Activated naive CD8-positive, alpha-beta T cell treated with anti-CD3 and anti-CD28 coated beads, Interleukin-2, amount 50 U/mL, for 24 hours (primary cell): ENCODE results near the gene SELENOI.
"Not testable (repeated sequence)": the region's sequence is repeated elsewhere in the genome, so short reads cannot be mapped to it uniquely, and the experiment has no call there.

ENCODE experiments used
- ATAC-seq: fragments of 150-1000 bp; cut with Tn5 transposase; one replicate; pipeline ENCODE4 v1.10.0; 2021
- DNase-seq: peaks from one replicate; pipeline ENCODE4 v3.0.0; 2021
- H3K27ac Mint-ChIP-seq: one replicate; pipeline ENCODE4 v1.8.0; 2021; ENCODE audit warnings: mild to moderate bottlenecking, mixed read lengths
- H3K27me3 Mint-ChIP-seq: one replicate; pipeline ENCODE4 v1.8.0; 2021; ENCODE audit warnings: mixed read lengths
- H3K36me3 Mint-ChIP-seq: one replicate; pipeline ENCODE4 v1.8.0; 2021; ENCODE audit warnings: low read depth, mixed read lengths
- H3K4me1 Mint-ChIP-seq: one replicate; pipeline ENCODE4 v1.8.0; 2021; ENCODE audit warnings: mixed read lengths
- H3K4me3 Mint-ChIP-seq: one replicate; pipeline ENCODE4 v1.8.0; 2021; ENCODE audit warnings: mild to moderate bottlenecking, moderate library complexity, mixed read lengths
- H3K9me3 Mint-ChIP-seq: one replicate; pipeline ENCODE4 v1.8.0; 2021; ENCODE audit warnings: mixed read lengths

Gene SELENOI

GRCh38 chr2:26316845-26317244 lies 29.1 kb upstream of the SELENOI start:
- no peaks in the 10 kb centered on the region for H3K27me3 Mint-ChIP-seq
- DNase-seq (no peak), ATAC-seq (no peak)
- H3K9me3 Mint-ChIP-seq = no peaks in the 10 kb centered on the region
- no peak overlapping the region for H3K4me3 Mint-ChIP-seq
- H3K36me3 Mint-ChIP-seq = no peaks in the 10 kb centered on the region
- no peaks in the 10 kb centered on the region for H3K4me1 Mint-ChIP-seq
- no peak overlapping the region for H3K27ac Mint-ChIP-seq

- H3K4me3 Mint-ChIP-seq = no peak overlapping the region
- ATAC-seq = no peak
- no peaks in the 10 kb centered on the region for H3K36me3 Mint-ChIP-seq
- no peaks in the 10 kb centered on the region for H3K4me1 Mint-ChIP-seq
- DNase-seq = no peak
- no peaks in the 10 kb centered on the region for H3K27me3 Mint-ChIP-seq
- H3K27ac Mint-ChIP-seq = no peak overlapping the region
- H3K9me3 Mint-ChIP-seq = no peaks in the 10 kb centered on the region
Measured at GRCh38 chr2:26317377-26318105, 28.4 kb upstream of the SELENOI start.

- no peaks in the 10 kb centered on the region for H3K9me3 Mint-ChIP-seq
- no peaks in the 10 kb centered on the region for H3K4me1 Mint-ChIP-seq
- H3K27me3 Mint-ChIP-seq = no peaks in the 10 kb centered on the region
- H3K36me3 Mint-ChIP-seq = no peaks in the 10 kb centered on the region
- H3K4me3 Mint-ChIP-seq = no peak overlapping the region
- H3K27ac Mint-ChIP-seq = no peak overlapping the region
- DNase-seq (no peak), ATAC-seq (no peak)
Measured at GRCh38 chr2:26318950-26319349, 27.0 kb upstream of the SELENOI start.

- not testable (repeated sequence) for H3K36me3 Mint-ChIP-seq, H3K27ac Mint-ChIP-seq, H3K4me3 Mint-ChIP-seq, ATAC-seq, H3K27me3 Mint-ChIP-seq, H3K9me3 Mint-ChIP-seq, DNase-seq
- H3K4me1 Mint-ChIP-seq = peaks cover 11% of the 10 kb centered on the region
Measured at GRCh38 chr2:26324479-26324878, 21.5 kb upstream of the SELENOI start.

GRCh38 chr2:26324903-26325302 lies 21.0 kb upstream of the SELENOI start:
- H3K36me3 Mint-ChIP-seq = no peaks in the 10 kb centered on the region
- H3K27ac Mint-ChIP-seq = no peak overlapping the region
- no peaks in the 10 kb centered on the region for H3K27me3 Mint-ChIP-seq
- DNase-seq = no peak
- H3K4me3 Mint-ChIP-seq = no peak overlapping the region
- H3K9me3 Mint-ChIP-seq = no peaks in the 10 kb centered on the region
- peaks cover 14% of the 10 kb centered on the region for H3K4me1 Mint-ChIP-seq
- no peak for ATAC-seq

- Mint-ChIP-seq H3K36me3 (no peaks in the 10 kb centered on the region), H3K27ac (no peak overlapping the region), H3K4me3 (no peak overlapping the region), H3K4me1 (peaks cover 20% of the 10 kb centered on the region), H3K9me3 (no peaks in the 10 kb centered on the region), H3K27me3 (no peaks in the 10 kb centered on the region)
- ATAC-seq = no peak
- no peak for DNase-seq
Measured at GRCh38 chr2:26325851-26326250, 20.1 kb upstream of the SELENOI start.

GRCh38 chr2:26326514-26326913 lies 19.4 kb upstream of the SELENOI start:
- DNase-seq = no peak
- ATAC-seq = no peak
- no peaks in the 10 kb centered on the region for H3K36me3 Mint-ChIP-seq
- H3K27me3 Mint-ChIP-seq = no peaks in the 10 kb centered on the region
- H3K9me3 Mint-ChIP-seq = no peaks in the 10 kb centered on the region
- no peak overlapping the region for H3K4me3 Mint-ChIP-seq
- H3K4me1 Mint-ChIP-seq = peaks cover 20% of the 10 kb centered on the region
- H3K27ac Mint-ChIP-seq = no peak overlapping the region

GRCh38 chr2:26327291-26328272 lies 18.4 kb upstream of the SELENOI start:
- H3K36me3 Mint-ChIP-seq = no peaks in the 10 kb centered on the region
- DNase-seq = no peak

GRCh38 chr2:26329083-26329482 lies 16.9 kb upstream of the SELENOI start:
- H3K27me3 Mint-ChIP-seq, H3K9me3 Mint-ChIP-seq, H3K27ac Mint-ChIP-seq: not testable (repeated sequence)

More at GRCh38 chr2:26327291-26328272, 18.4 kb upstream of the SELENOI start:
- Mint-ChIP-seq H3K4me3 (no peak overlapping the region), H3K27ac (no peak overlapping the region), H3K9me3 (no peaks in the 10 kb centered on the region), H3K4me1 (peaks cover 20% of the 10 kb centered on the region), H3K27me3 (no peaks in the 10 kb centered on the region)
- ATAC-seq = no peak

GRCh38 chr2:26330114-26330549 lies 15.8 kb upstream of the SELENOI start:
- Mint-ChIP-seq H3K4me3 (no peak overlapping the region), H3K4me1 (peaks cover 20% of the 10 kb centered on the region), H3K27me3 (no peaks in the 10 kb centered on the region), H3K36me3 (no peaks in the 10 kb centered on the region), H3K9me3 (no peaks in the 10 kb centered on the region), H3K27ac (no peak overlapping the region)
- ATAC-seq (peak; percentile 96), DNase-seq (peak; percentile 86)

More at GRCh38 chr2:26329083-26329482, 16.9 kb upstream of the SELENOI start:
- not testable (repeated sequence) for ATAC-seq, DNase-seq, H3K36me3 Mint-ChIP-seq, H3K4me3 Mint-ChIP-seq
- peaks cover 20% of the 10 kb centered on the region for H3K4me1 Mint-ChIP-seq

GRCh38 chr2:26330604-26331003 lies 15.3 kb upstream of the SELENOI start:
- Mint-ChIP-seq H3K9me3 (no peaks in the 10 kb centered on the region), H3K27ac (no peak overlapping the region), H3K4me1 (peaks cover 20% of the 10 kb centered on the region), H3K36me3 (no peaks in the 10 kb centered on the region), H3K4me3 (no peak overlapping the region), H3K27me3 (no peaks in the 10 kb centered on the region)
- no peak for DNase-seq
- ATAC-seq = no peak

GRCh38 chr2:26331321-26331720 lies 14.6 kb upstream of the SELENOI start:
- DNase-seq, H3K27me3 Mint-ChIP-seq, H3K4me3 Mint-ChIP-seq, ATAC-seq, H3K27ac Mint-ChIP-seq, H3K9me3 Mint-ChIP-seq, H3K36me3 Mint-ChIP-seq: not testable (repeated sequence)
- peaks cover 18% of the 10 kb centered on the region for H3K4me1 Mint-ChIP-seq

- Mint-ChIP-seq H3K4me3 (no peak overlapping the region), H3K36me3 (no peaks in the 10 kb centered on the region), H3K9me3 (no peaks in the 10 kb centered on the region), H3K27ac (no peak overlapping the region), H3K27me3 (no peaks in the 10 kb centered on the region), H3K4me1 (peaks cover 18% of the 10 kb centered on the region)
- ATAC-seq = no peak
- no peak for DNase-seq
Measured at GRCh38 chr2:26333293-26333692, 12.7 kb upstream of the SELENOI start.

- H3K36me3 Mint-ChIP-seq = no peaks in the 10 kb centered on the region
- no peak overlapping the region for H3K4me3 Mint-ChIP-seq
- no peak overlapping the region for H3K27ac Mint-ChIP-seq
- H3K27me3 Mint-ChIP-seq = no peaks in the 10 kb centered on the region
- no peak for ATAC-seq
- peaks cover 11% of the 10 kb centered on the region for H3K4me1 Mint-ChIP-seq
- no peak for DNase-seq
- H3K9me3 Mint-ChIP-seq = no peaks in the 10 kb centered on the region
Measured at GRCh38 chr2:26335231-26335630, 10.7 kb upstream of the SELENOI start.

GRCh38 chr2:26336719-26337118 lies 9.2 kb upstream of the SELENOI start:
- Mint-ChIP-seq H3K4me1 (peaks cover 9% of the 10 kb centered on the region), H3K4me3 (no peak overlapping the region), H3K27me3 (no peaks in the 10 kb centered on the region), H3K36me3 (no peaks in the 10 kb centered on the region), H3K9me3 (no peaks in the 10 kb centered on the region), H3K27ac (peak overlapping the region; percentile 14)
- no peak for DNase-seq
- ATAC-seq = no peak
